Hepatocyte (in vitro differentiated cells): ENCODE measurements around the gene MAP3K10. TPM values are rescaled to one million over a fixed set of nuclear protein-coding genes. Genes with fewer than 3 reads are reported as not detected.
A peak's percentile ranks its signal among the peaks of the same experiment; 100 is the strongest.

Source experiments
- DNase-seq: peaks from one replicate; pipeline ENCODE4 v3.0.0-alpha.2; 2016; ENCODE audit warnings: low spot score
- H2AFZ ChIP-seq: fragments of 200-600 bp; sonication (generic); 2 replicates; pipeline ENCODE4 v1.6.0; 2016; ENCODE audit warnings: antibody characterized with exemption, mild to moderate bottlenecking
- H3K27ac ChIP-seq: fragments of 200-600 bp; sonication (generic); 2 replicates; pipeline ENCODE4 v1.5.1; 2016; ENCODE audit warnings: mild to moderate bottlenecking
- H3K27me3 ChIP-seq: fragments of 200-600 bp; sonication (generic); 2 replicates; pipeline ENCODE4 v1.6.1; 2016
- H3K36me3 ChIP-seq: fragments of 200-600 bp; sonication (generic); replicated peaks from 2 replicates; pipeline ENCODE4 v1.5.1; 2016; ENCODE audit warnings: low read depth; ENCODE audit not compliant: insufficient read depth
- H3K4me1 ChIP-seq: fragments of 200-600 bp; sonication (generic); 2 replicates; pipeline ENCODE4 v1.5.1; 2016; ENCODE audit warnings: mild to moderate bottlenecking, moderate library complexity; ENCODE audit not compliant: insufficient read depth
- H3K4me2 ChIP-seq: fragments of 200-600 bp; sonication (generic); 2 replicates; pipeline ENCODE4 v1.6.0; 2016
- H3K4me3 ChIP-seq: fragments of 200-600 bp; sonication (generic); 2 replicates; pipeline ENCODE4 v1.5.1; 2016; ENCODE audit warnings: mild to moderate bottlenecking
- H3K79me2 ChIP-seq: fragments of 200-600 bp; sonication (generic); 2 replicates; pipeline ENCODE4 v1.6.0; 2017; ENCODE audit warnings: mild to moderate bottlenecking
- H3K9me2 ChIP-seq: fragments of 200-600 bp; sonication (generic); replicated peaks from 2 replicates; pipeline ENCODE4 v1.6.0; 2017; ENCODE audit warnings: mild to moderate bottlenecking; ENCODE audit not compliant: insufficient read depth
- H3K9me3 ChIP-seq: fragments of 200-600 bp; sonication (generic); 2 replicates; pipeline ENCODE4 v1.5.1; 2016; ENCODE audit warnings: low read depth, mild to moderate bottlenecking
- H4K20me1 ChIP-seq: fragments of 200-600 bp; sonication (generic); 2 replicates; pipeline ENCODE4 v1.6.0; 2016; ENCODE audit warnings: mild to moderate bottlenecking; ENCODE audit not compliant: insufficient read depth, poor library complexity, severe bottlenecking
- EZH2 ChIP-seq: fragments of 200-600 bp; sonication (generic); IDR thresholded peaks from 2 replicates; pipeline ENCODE4 v1.6.1; 2016; ENCODE audit warnings: antibody characterized with exemption, mild to moderate bottlenecking, borderline replicate concordance
- EZH2phosphoT487 ChIP-seq: fragments of 200-600 bp; sonication (generic); IDR thresholded peaks from one replicate; pipeline ENCODE4 v1.6.1; 2018; ENCODE audit warnings: antibody characterized with exemption, mild to moderate bottlenecking, low read depth, moderate library complexity; ENCODE audit not compliant: unreplicated experiment, severe bottlenecking
- WGBS: methylation state at CpG from one replicate; pipeline ENCODE4 v1.1.6; 2016; ENCODE audit warnings: low lambda C conversion rate; ENCODE audit errors: missing lambda C conversion rate; 5-methylcytosine and 5-hydroxymethylcytosine counted together
- polyA plus RNA-seq: library from polyadenylated mRNA; unstranded; fragments of >200 nt; fragmentation: Nextera tagmentation; extraction: Ambion mirVana; gene quantifications from 2 replicates; pipeline ENCODE4 v1.2.1, GENCODE V29; 2016
- total RNA-seq: library from RNA; depleted of rRNA; stranded (reverse); fragments of >200 nt; gene quantifications from 2 replicates; pipeline ENCODE4 v1.2.3, GENCODE V29; 2014
- TF ChIP-seq, protein P1 (sequence below): fragments of 200-600 bp; sonication (generic); IDR thresholded peaks from 2 replicates; pipeline ENCODE4 v1.5.1; 2016; ENCODE audit warnings: antibody characterized with exemption, mild to moderate bottlenecking; ENCODE audit not compliant: poor library complexity

The MAP3K10 gene
- 6.1 and 9.5 TPM in 2 replicates for total RNA-seq
- polyA plus RNA-seq: 9.1 and 10.3 TPM in 2 replicates

GRCh38 chr19:40190891-40191835 is at the start of gene MAP3K10:
MAP3K10 (plus strand) TSS chr19:40191426; CDS start chr19:40192032, 606 bp downstream.
- peak within 1 kb of the TSS; percentile 85 for H3K4me3 ChIP-seq
- H3K9me2 ChIP-seq: no peaks in the 10 kb centered on the region
- H3K4me2 ChIP-seq: peak within 1 kb of the TSS; percentile 99
- peak; percentile 88 for DNase-seq
- H3K79me2 ChIP-seq: no peaks in the 10 kb centered on the region
- peak within 1 kb of the TSS; percentile 100 for H2AFZ ChIP-seq
- peak within 1 kb of the TSS; percentile 96 for H3K27ac ChIP-seq
- H3K36me3 ChIP-seq: no peaks in the 10 kb centered on the region
- WGBS: 2% methylated on average over 34 of the region's 116 CpGs
- TF ChIP-seq EZH2phosphoT487: no peak
- no peak for TF ChIP-seq EZH2
- no peaks in the 10 kb centered on the region for H3K9me3 ChIP-seq
- H3K4me1 ChIP-seq: peaks cover 4% of the 10 kb centered on the region
- H4K20me1 ChIP-seq: no peaks in the 10 kb centered on the region
- H3K27me3 ChIP-seq: no peaks in the 10 kb centered on the region

DNA sequence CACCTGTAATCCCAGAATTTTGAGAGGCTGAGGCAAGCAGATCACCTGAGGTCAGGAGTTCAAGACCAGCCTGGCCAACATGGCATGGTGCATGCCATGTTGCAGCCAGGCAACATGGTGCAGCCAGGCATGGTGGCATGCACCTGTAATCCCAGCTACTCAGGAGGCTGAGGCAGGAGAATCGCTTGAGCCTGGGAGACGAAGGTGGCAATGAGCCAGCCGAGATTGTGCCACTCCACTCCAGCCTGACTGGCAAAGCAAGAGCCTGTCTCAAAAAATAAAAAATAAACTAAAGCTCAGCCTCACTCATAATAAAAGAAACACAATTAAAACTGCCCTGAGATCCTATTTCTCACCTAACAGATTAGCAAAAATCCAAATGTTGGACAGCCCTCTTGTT is 49.7 kb upstream of the MAP3K10 start:
- Histone ChIP-seq H3K9me3 (no peaks in the 10 kb centered on the region), H3K4me2 (no peak overlapping the region), H3K4me1 (no peaks in the 10 kb centered on the region), H2AFZ (no peak overlapping the region), H3K27me3 (peaks cover 2% of the 10 kb centered on the region), H3K79me2 (no peaks in the 10 kb centered on the region), H4K20me1 (no peaks in the 10 kb centered on the region), H3K27ac (no peak overlapping the region), H3K4me3 (no peak overlapping the region), H3K36me3 (no peaks in the 10 kb centered on the region), H3K9me2 (no peaks in the 10 kb centered on the region)
- 75% methylated on average over 3 of the region's 3 CpGs for WGBS
- TF ChIP-seq, protein P1, sequence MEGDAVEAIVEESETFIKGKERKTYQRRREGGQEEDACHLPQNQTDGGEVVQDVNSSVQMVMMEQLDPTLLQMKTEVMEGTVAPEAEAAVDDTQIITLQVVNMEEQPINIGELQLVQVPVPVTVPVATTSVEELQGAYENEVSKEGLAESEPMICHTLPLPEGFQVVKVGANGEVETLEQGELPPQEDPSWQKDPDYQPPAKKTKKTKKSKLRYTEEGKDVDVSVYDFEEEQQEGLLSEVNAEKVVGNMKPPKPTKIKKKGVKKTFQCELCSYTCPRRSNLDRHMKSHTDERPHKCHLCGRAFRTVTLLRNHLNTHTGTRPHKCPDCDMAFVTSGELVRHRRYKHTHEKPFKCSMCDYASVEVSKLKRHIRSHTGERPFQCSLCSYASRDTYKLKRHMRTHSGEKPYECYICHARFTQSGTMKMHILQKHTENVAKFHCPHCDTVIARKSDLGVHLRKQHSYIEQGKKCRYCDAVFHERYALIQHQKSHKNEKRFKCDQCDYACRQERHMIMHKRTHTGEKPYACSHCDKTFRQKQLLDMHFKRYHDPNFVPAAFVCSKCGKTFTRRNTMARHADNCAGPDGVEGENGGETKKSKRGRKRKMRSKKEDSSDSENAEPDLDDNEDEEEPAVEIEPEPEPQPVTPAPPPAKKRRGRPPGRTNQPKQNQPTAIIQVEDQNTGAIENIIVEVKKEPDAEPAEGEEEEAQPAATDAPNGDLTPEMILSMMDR: no peak
- TF ChIP-seq EZH2phosphoT487 (no peak), EZH2 (no peak)
- no peak for DNase-seq

DNA sequence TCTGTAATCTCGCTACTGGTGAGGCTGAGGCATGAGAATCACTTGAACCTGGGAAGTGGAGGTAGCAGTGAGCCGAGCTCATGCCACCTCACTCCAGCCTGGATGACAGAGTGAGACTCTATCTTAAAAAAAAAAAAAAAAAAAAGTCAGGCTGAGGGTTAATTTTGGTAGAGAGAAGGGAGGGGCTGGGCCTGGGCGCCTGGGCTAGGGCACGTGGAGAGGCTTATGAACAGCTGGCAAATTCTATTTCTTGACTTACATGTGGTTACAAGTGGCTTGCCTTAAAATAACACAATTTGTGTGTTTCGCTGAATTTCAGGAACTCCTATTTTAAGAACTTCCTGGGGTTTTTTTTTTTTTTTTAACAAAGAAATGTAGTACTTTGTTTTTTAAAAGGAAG is 47.6 kb upstream of the MAP3K10 start:
- Histone ChIP-seq H3K27me3 (no peaks in the 10 kb centered on the region), H3K9me2 (no peaks in the 10 kb centered on the region), H3K4me3 (no peak overlapping the region), H3K4me2 (no peak overlapping the region), H2AFZ (no peak overlapping the region), H3K4me1 (no peaks in the 10 kb centered on the region), H3K27ac (no peak overlapping the region), H3K36me3 (no peaks in the 10 kb centered on the region), H3K79me2 (no peaks in the 10 kb centered on the region), H3K9me3 (no peaks in the 10 kb centered on the region), H4K20me1 (no peaks in the 10 kb centered on the region)
- DNase-seq: no peak
- WGBS: 75% methylated on average over 5 of the region's 5 CpGs
- no peak for TF ChIP-seq EZH2phosphoT487
- TF ChIP-seq, protein P1: no peak
- TF ChIP-seq EZH2: no peak

DNA sequence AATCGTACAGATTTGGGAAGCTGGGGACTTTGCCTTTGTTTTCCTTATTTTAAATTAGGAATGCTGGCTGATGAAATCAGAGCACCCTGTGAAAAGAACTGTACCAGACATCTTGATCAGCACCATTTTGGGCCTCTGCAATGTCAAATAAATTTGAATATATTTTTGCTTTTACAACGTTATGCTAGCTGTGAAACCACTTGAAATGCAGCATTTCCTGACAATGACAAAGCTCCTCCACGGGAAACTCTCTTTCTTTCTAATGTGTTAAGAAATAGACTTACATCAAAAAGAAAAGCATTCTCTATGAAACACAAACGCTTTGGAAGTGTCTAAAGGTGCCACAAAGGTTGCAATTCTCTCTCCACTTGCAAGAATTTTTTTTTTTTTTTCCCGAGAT is 47.1 kb upstream of the MAP3K10 start:
- Histone ChIP-seq H4K20me1 (no peaks in the 10 kb centered on the region), H3K4me3 (no peak overlapping the region), H3K4me1 (no peaks in the 10 kb centered on the region), H3K36me3 (no peaks in the 10 kb centered on the region), H3K27ac (no peak overlapping the region), H3K27me3 (no peaks in the 10 kb centered on the region), H3K79me2 (no peaks in the 10 kb centered on the region), H2AFZ (no peak overlapping the region), H3K9me3 (no peaks in the 10 kb centered on the region), H3K4me2 (no peak overlapping the region), H3K9me2 (no peaks in the 10 kb centered on the region)
- TF ChIP-seq EZH2phosphoT487 (no peak), EZH2 (no peak)
- TF ChIP-seq, protein P1: no peak
- DNase-seq: no peak
- 74% methylated on average over 5 of the region's 5 CpGs for WGBS
